Activated B cell treated with CpG ODN at 0.5 μM for 24 hours (primary cell): ENCODE results near the gene PCDHGA1. TPM values are rescaled to one million over a fixed set of nuclear protein-coding genes. Genes with fewer than 3 reads are reported as not detected.
"Not testable (repeated sequence)": the region's sequence is repeated elsewhere in the genome, so short reads cannot be mapped to it uniquely, and the experiment has no call there.

Experiments
- ATAC-seq: fragments of 200-7000 bp; cut with Tn5 transposase; one replicate; pipeline ENCODE4 v1.10.0; 2021; ENCODE audit warnings: low read depth, mild to moderate bottlenecking, moderate library complexity
- CTCF ChIA-PET: fragments of 350-600 bp; sonication (Branson Sonifier 250); formaldehyde crosslinking; loops from one replicate; lab custom pipeline; 2021; ENCODE audit warnings: antibody characterized with exemption; lab: Charles Lee
- POLR2A ChIA-PET: fragments of 350-600 bp; sonication (Branson Sonifier 250); formaldehyde crosslinking; loops from one replicate; lab custom pipeline; 2021; ENCODE audit warnings: antibody characterized with exemption; lab: Charles Lee
- DNase-seq: peaks from one replicate; pipeline ENCODE4 v3.0.0; 2022
- H3K27ac Mint-ChIP-seq: one replicate; pipeline ENCODE4 v1.8.0; 2020; ENCODE audit warnings: mixed read lengths
- H3K27me3 Mint-ChIP-seq: one replicate; pipeline ENCODE4 v1.8.0; 2021; ENCODE audit warnings: mixed read lengths
- H3K36me3 Mint-ChIP-seq: one replicate; pipeline ENCODE4 v1.8.0; 2021; ENCODE audit warnings: low read depth, mixed read lengths
- H3K4me1 Mint-ChIP-seq: one replicate; pipeline ENCODE4 v1.8.0; 2021; ENCODE audit warnings: mixed read lengths
- H3K4me3 Mint-ChIP-seq: one replicate; pipeline ENCODE4 v1.8.0; 2020; ENCODE audit warnings: mild to moderate bottlenecking, mixed read lengths
- H3K9me3 Mint-ChIP-seq: one replicate; pipeline ENCODE4 v1.8.0; 2020; ENCODE audit warnings: mixed read lengths
- CTCF ChIP-seq: fragments of 200-600 bp; IDR thresholded peaks from one replicate; pipeline ENCODE4 v1.8.0; 2022; ENCODE audit warnings: antibody characterized with exemption, mild to moderate bottlenecking
- intact Hi-C: fragments of 100-400 bp; cut with micrococcal nuclease; formaldehyde crosslinking; loops from one replicate; pipeline ENCODE4 v1.15.1; 2024
- total RNA-seq: library from RNA; stranded (reverse); gene quantifications from 2 replicates; pipeline ENCODE4 v1.2.3, GENCODE V29; 2022

Gene PCDHGA1
- total RNA-seq, result 0.20 and 0.29 TPM in 2 replicates

GRCh38 chr5:141330299-141331080, at the start of gene PCDHGA1:
TSS of gene PCDHGA1 (plus strand) at chr5:141330514.
- H3K27ac Mint-ChIP-seq, result no peak within 1 kb of the TSS
- peaks cover 12% of the 10 kb centered on the region for H3K4me1 Mint-ChIP-seq
- POLR2A ChIA-PET, result interaction anchor here (1.0 kb wide), 1 partner anchor 10 kb away, joined by 8 read pairs; the partner anchor contains the start of gene TAF7
- intact Hi-C loops, result no loop called here
- peaks cover 40% of the 10 kb centered on the region for H3K9me3 Mint-ChIP-seq
- no peak for DNase-seq
- H3K36me3 Mint-ChIP-seq, result peaks cover 15% of the 10 kb centered on the region
- TF ChIP-seq CTCF, result no peak
- ATAC-seq, result peak; percentile 28
- H3K27me3 Mint-ChIP-seq, result peaks cover 56% of the 10 kb centered on the region
- CTCF ChIA-PET, result interaction anchor here (1.1 to 1.6 kb wide), 2 partner anchors 10 to 234 kb away, joined by 4 to 6 read pairs; partner anchors contain the start of gene TAF7
- H3K4me3 Mint-ChIP-seq, result peak within 1 kb of the TSS; percentile 19

GRCh38 chr5:141298376-141298775, 31.9 kb upstream of the PCDHGA1 start:
- H3K27me3 Mint-ChIP-seq, result no peaks in the 10 kb centered on the region
- H3K27ac Mint-ChIP-seq, result no peak overlapping the region
- ChIA-PET POLR2A (no interaction called here), CTCF (no interaction called here)
- peaks cover 57% of the 10 kb centered on the region for H3K36me3 Mint-ChIP-seq
- H3K9me3 Mint-ChIP-seq, result peaks cover 39% of the 10 kb centered on the region
- no peak for TF ChIP-seq CTCF
- no peak for DNase-seq
- intact Hi-C loops, result no loop called here
- no peak for ATAC-seq
- H3K4me3 Mint-ChIP-seq, result no peak overlapping the region
- no peaks in the 10 kb centered on the region for H3K4me1 Mint-ChIP-seq

DNA sequence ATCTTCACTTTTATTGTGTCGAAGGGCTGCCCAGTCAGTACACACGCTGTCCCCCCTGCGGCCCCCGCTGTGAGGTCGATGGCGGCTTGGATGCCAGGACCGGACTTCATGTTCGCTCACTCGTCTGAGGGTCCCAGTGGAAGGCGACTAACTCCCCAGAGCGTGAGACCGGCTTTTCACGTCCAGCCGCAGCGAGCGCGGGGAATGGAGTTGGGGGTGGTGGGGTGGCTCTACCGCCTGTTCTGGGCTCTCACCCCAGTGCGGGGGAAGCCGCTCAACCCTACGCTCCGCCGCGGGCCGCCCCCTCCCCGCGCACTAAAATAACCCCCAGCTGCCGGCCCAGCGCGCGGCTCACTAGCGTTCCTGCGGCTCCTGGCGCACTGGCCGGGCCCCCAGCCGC, 26.6 kb upstream of the PCDHGA1 start, which contains the start of gene SLC25A2:
Gene SLC25A2, minus strand, starts transcription at position 294 of the 400 bp plus-strand sequence. Its CDS starts 184 bp downstream, at position 110.
- Mint-ChIP-seq H3K36me3 (peaks cover 44% of the 10 kb centered on the region), H3K4me1 (no peaks in the 10 kb centered on the region), H3K9me3 (peaks cover 26% of the 10 kb centered on the region), H3K4me3 (no peak within 1 kb of the TSS), H3K27me3 (no peaks in the 10 kb centered on the region), H3K27ac (no peak within 1 kb of the TSS)
- intact Hi-C loops, result no loop called here
- ChIA-PET POLR2A (no interaction called here), CTCF (no interaction called here)
- TF ChIP-seq CTCF, result no peak
- no peak for ATAC-seq
- no peak for DNase-seq

- Mint-ChIP-seq H3K4me3 (no peak overlapping the region), H3K27me3 (no peaks in the 10 kb centered on the region), H3K36me3 (peaks cover 56% of the 10 kb centered on the region), H3K4me1 (no peaks in the 10 kb centered on the region), H3K9me3 (peaks cover 36% of the 10 kb centered on the region), H3K27ac (no peak overlapping the region)
- DNase-seq (no peak), ATAC-seq (no peak)
- CTCF ChIA-PET, result no interaction called here
- intact Hi-C loops, result no loop called here
- POLR2A ChIA-PET, result no interaction called here
- TF ChIP-seq CTCF, result no peak
Observed at GRCh38 chr5:141306630-141307029, 23.7 kb upstream of the PCDHGA1 start.

DNA sequence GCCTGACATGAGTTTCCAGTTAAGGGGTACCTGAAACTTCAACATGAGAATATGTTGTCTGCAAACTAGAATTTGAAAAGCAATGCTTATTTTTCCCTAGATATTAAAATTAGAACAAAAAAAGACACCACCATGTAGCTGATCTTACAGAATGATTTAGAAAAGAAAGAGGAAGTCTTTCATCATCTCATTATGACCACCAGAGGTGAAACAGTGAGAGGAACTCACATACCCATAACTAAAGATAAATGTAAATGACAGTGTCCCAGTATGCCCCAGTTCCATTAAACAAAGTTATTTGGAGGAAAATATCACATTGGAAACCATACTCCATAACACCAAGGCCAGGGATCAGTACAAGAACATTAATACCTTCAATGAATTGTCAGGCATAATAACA, 16.6 kb upstream of the PCDHGA1 start:
- Mint-ChIP-seq H3K36me3 (peaks cover 85% of the 10 kb centered on the region), H3K27me3 (no peaks in the 10 kb centered on the region), H3K4me1 (peaks cover 17% of the 10 kb centered on the region), H3K27ac (no peak overlapping the region), H3K4me3 (no peak overlapping the region), H3K9me3 (peaks cover 50% of the 10 kb centered on the region)
- no peak for ATAC-seq
- CTCF ChIA-PET, result interaction anchor here (0.7 kb wide), 1 partner anchor 211 kb away, joined by 3 read pairs; no protein-coding TSS in a partner anchor
- DNase-seq, result no peak
- POLR2A ChIA-PET, result no interaction called here
- intact Hi-C loops, result no loop called here
- no peak for TF ChIP-seq CTCF

GRCh38 chr5:141316963-141317362, 13.4 kb upstream of the PCDHGA1 start:
- intact Hi-C loops, ATAC-seq, CTCF ChIA-PET, H3K4me3 Mint-ChIP-seq, DNase-seq, H3K27ac Mint-ChIP-seq, H3K27me3 Mint-ChIP-seq: not testable (repeated sequence)
- peaks cover 43% of the 10 kb centered on the region for H3K9me3 Mint-ChIP-seq
- POLR2A ChIA-PET, result interaction anchor here (0.7 kb wide), 1 partner anchor 106 kb away, joined by 4 read pairs; no protein-coding TSS in a partner anchor
- peaks cover 36% of the 10 kb centered on the region for H3K4me1 Mint-ChIP-seq
- H3K36me3 Mint-ChIP-seq, result peaks cover 84% of the 10 kb centered on the region
